ENCODE data around the gene DPP7. TPM values are rescaled to one million over a fixed set of nuclear protein-coding genes. Genes with fewer than 3 reads are reported as not detected.

DPP7 gene
- total and polyA plus RNA-seq, 10 of the 15 experiments (the other 5 are each of a cell fraction or from before 2014, with no cell fraction given): 0.68 to 245 (median 106) TPM

GRCh38 chr9:137129456-137130175, 15.1 kb upstream of the DPP7 start (continued):
- TF ChIP-seq PRDM15 (CRISPR knock-in tag; IDR thresholded peaks at IDR 0.05): no peak
- 0 out of 2 replicates have a peak, but pooled peaks have one; percentile 33 for TF ChIP-seq RFX5 (IDR thresholded peaks at IDR 0.05; ENCODE audit: low read depth, low read length)
- TF ChIP-seq ZZZ3 (IDR thresholded peaks at IDR 0.05; ENCODE audit: control insufficient read depth, insufficient read length, low read depth): no peak
- no peak for TF ChIP-seq MTA2 (IDR thresholded peaks at IDR 0.05; ENCODE audit: low read depth)
- TF ChIP-seq TARDBP (IDR thresholded peaks at IDR 0.05; ENCODE audit: borderline replicate concordance): no peak
- TF ChIP-seq BRCA1 (IDR thresholded peaks at IDR 0.05; ENCODE audit: low read depth, low read length): no peak
- no peak for TF ChIP-seq FOS (IDR thresholded peaks at IDR 0.05; ENCODE audit: borderline replicate concordance, extremely low read depth, insufficient read length)
- TF ChIP-seq YY1 (IDR thresholded peaks at IDR 0.05; ENCODE audit: low read depth, low read length): peak; percentile 93
- TF ChIP-seq POU2F2 (IDR thresholded peaks at IDR 0.05; ENCODE audit: borderline replicate concordance, low read depth, low read length): peak; percentile 67; the same call in 1 of the 3 replicates
- peak; percentile 35; the same call in 1 of the 2 replicates for TF ChIP-seq MLLT1 (IDR thresholded peaks at IDR 0.05)
- no peak for TF ChIP-seq DPF2 (IDR thresholded peaks at IDR 0.05)
- no peak for TF ChIP-seq JUND (IDR thresholded peaks at IDR 0.05; ENCODE audit: low read depth, low read length)
- no peak for TF ChIP-seq IRF4 (IDR thresholded peaks at IDR 0.05; ENCODE audit: low read depth, low read length)
- no peak for TF ChIP-seq BCL11A (IDR thresholded peaks at IDR 0.05; ENCODE audit: low read depth, low read length)
- peak; percentile 67 for TF ChIP-seq SMAD5 (IDR thresholded peaks at IDR 0.05; ENCODE audit: low read depth)
- TF ChIP-seq SIX5 (IDR thresholded peaks at IDR 0.05; ENCODE audit: low read depth, low read length, severe bottlenecking): no peak
- no peak for TF ChIP-seq E2F8 (IDR thresholded peaks at IDR 0.05; ENCODE audit: low read depth, partially characterized antibody)
- no peak for TF ChIP-seq BCLAF1 (IDR thresholded peaks at IDR 0.05)
